Type B pancreatic cell (in vitro differentiated cells): ENCODE data around the gene LGR6. TPM values are rescaled to one million over a fixed set of nuclear protein-coding genes. Genes with fewer than 3 reads are reported as not detected.
A peak's percentile ranks its signal among the peaks of the same experiment; 100 is the strongest.
"Not testable (repeated sequence)": the region's sequence is repeated elsewhere in the genome, so short reads cannot be mapped to it uniquely, and the experiment has no call there.

Source experiments
- DNase-seq: peaks from one replicate; pipeline ENCODE4 v3.0.0; 2021; ENCODE audit warnings: mixed read lengths; ENCODE audit not compliant: unreplicated experiment; ENCODE audit errors: extremely low spot score
- H3K27ac Mint-ChIP-seq: 2 replicates; pipeline ENCODE4 v1.8.0; 2021; ENCODE audit warnings: mild to moderate bottlenecking, mixed read lengths
- H3K27me3 Mint-ChIP-seq: 2 replicates; pipeline ENCODE4 v1.8.0; 2021; ENCODE audit warnings: mixed read lengths
- H3K36me3 Mint-ChIP-seq: 2 replicates; pipeline ENCODE4 v1.8.0; 2021; ENCODE audit warnings: mixed read lengths
- H3K4me1 Mint-ChIP-seq: one replicate; pipeline ENCODE4 v1.8.0; 2021; ENCODE audit warnings: mixed read lengths; ENCODE audit not compliant: unreplicated experiment
- H3K4me3 Mint-ChIP-seq: 2 replicates; pipeline ENCODE4 v1.8.0; 2021; ENCODE audit warnings: mild to moderate bottlenecking, mixed read lengths
- H3K9me3 Mint-ChIP-seq: 2 replicates; pipeline ENCODE4 v1.8.0; 2021; ENCODE audit warnings: mixed read lengths
- CTCF ChIP-seq: fragments of 200-600 bp; sonication (generic); conservative IDR thresholded peaks from 2 replicates; pipeline ENCODE4 v1.5.0; 2021; ENCODE audit warnings: antibody characterized with exemption, mild to moderate bottlenecking
- total RNA-seq: library from RNA; stranded (reverse); gene quantifications from 2 replicates; pipeline ENCODE4 v1.2.1, GENCODE V29; 2021; ENCODE audit warnings: low replicate concordance

LGR6 gene
- total RNA-seq, 1 donor from 2014 or later = 2.8 TPM

GRCh38 chr1:202259705-202260104 lies 66.1 kb downstream of the LGR6 start:
- Mint-ChIP-seq H3K4me1 (no peaks in the 10 kb centered on the region), H3K27me3 (peaks cover 43% of the 10 kb centered on the region), H3K9me3 (peaks cover 5% of the 10 kb centered on the region), H3K27ac (no peak overlapping the region), H3K36me3 (no peaks in the 10 kb centered on the region), H3K4me3 (no peak overlapping the region)
- TF ChIP-seq CTCF = no peak
- DNase-seq = no peak

DNA sequence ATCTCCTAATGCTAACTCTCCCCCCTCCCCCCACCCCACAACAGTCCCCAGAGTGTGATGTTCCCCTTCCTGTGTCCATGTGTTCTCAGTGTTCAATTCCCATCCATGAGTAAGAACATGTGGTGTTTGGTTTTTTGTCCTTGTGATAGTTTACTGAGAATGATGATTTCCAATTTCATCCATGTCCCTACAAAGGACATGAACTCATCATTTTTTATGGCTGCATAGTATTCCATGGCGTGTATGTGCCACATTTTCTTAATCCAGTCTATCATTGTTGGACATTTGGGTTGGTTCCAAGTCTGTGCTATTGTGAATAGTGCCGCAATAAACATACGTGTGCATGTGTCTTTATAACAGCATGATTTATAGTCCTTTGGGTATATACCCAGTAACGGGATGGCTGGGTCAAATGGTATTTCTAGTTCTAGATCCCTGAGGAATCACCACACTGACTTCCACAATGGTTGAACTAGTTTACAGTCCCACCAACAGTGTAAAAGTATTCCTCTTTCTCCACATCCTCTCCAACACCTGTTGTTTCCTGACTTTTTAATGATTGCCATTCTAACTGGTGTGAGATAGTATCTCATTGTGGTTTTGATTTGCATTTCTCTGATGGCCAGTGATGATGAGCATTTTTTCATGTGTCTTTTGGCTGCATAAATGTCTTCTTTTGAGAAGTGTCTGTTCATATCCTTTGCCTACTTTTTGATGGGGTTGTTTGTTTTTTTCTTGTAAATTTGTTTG lies 67.8 kb downstream of the LGR6 start:
- not testable (repeated sequence) for H3K9me3 Mint-ChIP-seq, H3K4me1 Mint-ChIP-seq, H3K4me3 Mint-ChIP-seq, H3K36me3 Mint-ChIP-seq, DNase-seq, H3K27ac Mint-ChIP-seq
- H3K27me3 Mint-ChIP-seq = peaks cover 48% of the 10 kb centered on the region

DNA sequence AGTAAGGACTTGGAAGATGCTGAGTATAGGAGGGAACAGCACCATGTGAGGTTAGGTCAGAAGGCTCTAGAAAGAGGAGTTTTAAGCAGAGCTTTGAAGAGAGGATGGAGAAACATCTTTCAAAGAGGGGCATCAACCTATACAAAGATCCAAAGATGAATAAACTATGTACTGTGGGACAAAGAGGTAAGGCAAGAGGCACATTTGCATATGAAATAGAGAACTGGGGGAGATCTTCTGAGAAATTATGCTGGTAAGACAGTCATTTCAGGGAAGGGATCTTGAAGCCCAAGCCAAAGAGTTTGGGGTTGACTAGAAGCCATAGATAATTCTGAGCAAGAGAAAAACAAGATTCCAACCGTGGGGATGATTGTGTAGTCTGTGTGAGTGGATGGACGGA lies 70.0 kb downstream of the LGR6 start:
- DNase-seq = no peak
- Mint-ChIP-seq H3K4me3 (no peak overlapping the region), H3K27ac (no peak overlapping the region), H3K9me3 (peaks cover 5% of the 10 kb centered on the region), H3K4me1 (no peaks in the 10 kb centered on the region), H3K36me3 (peaks cover 7% of the 10 kb centered on the region), H3K27me3 (peaks cover 48% of the 10 kb centered on the region)
- TF ChIP-seq CTCF = no peak

- H3K27me3 Mint-ChIP-seq = peaks cover 53% of the 10 kb centered on the region
- H3K4me1 Mint-ChIP-seq = no peaks in the 10 kb centered on the region
- peaks cover 5% of the 10 kb centered on the region for H3K9me3 Mint-ChIP-seq
- H3K36me3 Mint-ChIP-seq = peaks cover 7% of the 10 kb centered on the region
- no peak overlapping the region for H3K4me3 Mint-ChIP-seq
- no peak overlapping the region for H3K27ac Mint-ChIP-seq
- TF ChIP-seq CTCF = no peak
- DNase-seq = no peak
Measured at GRCh38 chr1:202264300-202264699, 70.7 kb downstream of the LGR6 start.

GRCh38 chr1:202264726-202265125 lies 71.1 kb downstream of the LGR6 start:
- no peak for DNase-seq
- Mint-ChIP-seq H3K4me3 (no peak overlapping the region), H3K36me3 (peaks cover 7% of the 10 kb centered on the region), H3K9me3 (peaks cover 5% of the 10 kb centered on the region), H3K27ac (no peak overlapping the region), H3K27me3 (peaks cover 54% of the 10 kb centered on the region), H3K4me1 (no peaks in the 10 kb centered on the region)
- TF ChIP-seq CTCF = no peak

DNA sequence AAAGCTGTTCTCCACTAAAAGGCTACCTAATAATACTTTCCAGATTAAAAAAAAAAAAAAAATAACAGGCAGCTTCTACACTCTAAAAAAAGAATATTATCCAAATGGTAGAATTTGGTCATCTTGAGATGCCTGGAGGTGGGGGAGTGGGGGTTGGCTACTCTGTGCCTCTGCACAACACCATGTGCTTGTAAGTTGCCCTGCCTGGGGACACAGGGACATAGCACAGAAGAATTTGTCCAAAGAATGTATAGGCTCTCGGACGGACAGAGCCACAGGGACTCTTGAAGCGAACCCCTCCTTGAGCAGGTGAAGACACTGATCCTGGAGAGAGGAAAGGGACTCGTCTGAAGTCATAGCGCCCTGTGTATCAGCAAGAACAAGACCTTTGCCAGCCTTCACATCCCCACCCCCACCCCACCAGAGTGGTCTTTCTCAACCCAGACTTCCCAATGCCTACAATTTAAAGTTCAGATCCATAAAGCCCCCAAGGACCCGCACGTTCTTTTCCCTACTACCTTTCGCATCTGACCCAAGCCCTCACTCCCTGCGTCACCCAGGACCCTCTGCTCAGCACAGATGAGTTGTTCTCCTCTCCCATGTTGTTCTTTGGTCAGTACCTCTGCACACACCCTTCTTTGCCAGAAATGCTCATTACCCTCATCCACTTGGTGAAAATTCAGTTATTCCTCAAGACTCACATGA lies 72.6 kb downstream of the LGR6 start:
- no peak overlapping the region for H3K4me3 Mint-ChIP-seq
- no peaks in the 10 kb centered on the region for H3K4me1 Mint-ChIP-seq
- peaks cover 7% of the 10 kb centered on the region for H3K36me3 Mint-ChIP-seq
- no peak overlapping the region for H3K27ac Mint-ChIP-seq
- DNase-seq = peak; percentile 27
- TF ChIP-seq CTCF = no peak
- peaks cover 5% of the 10 kb centered on the region for H3K9me3 Mint-ChIP-seq
- peaks cover 60% of the 10 kb centered on the region for H3K27me3 Mint-ChIP-seq
